GM12878 (cell line): ENCODE data around the gene PLXNA4. TPM values are rescaled to one million over a fixed set of nuclear protein-coding genes. Genes with fewer than 3 reads are reported as not detected.

Experiments
- ATAC-seq: fragments of 200-7000 bp; cut with Tn5 transposase; 3 replicates; pipeline ENCODE4 v1.9.1; 2020; ENCODE audit warnings: mild to moderate bottlenecking, moderate library complexity
- BruUV-seq: library from RNA; stranded (reverse); fragments of 400-500 nt; replicated peaks from 2 replicates; lab custom pipeline; 2021; lab: Mats Ljungman, UMichigan
- CTCF ChIA-PET: fragments of 300-600 bp; sonication (Branson Sonifier 250); formaldehyde crosslinking; extraction: SDS; loops from one replicate; lab custom pipeline; 2021; ENCODE audit warnings: inconsistent platforms; lab: Yijun Ruan, JAX
- POLR2A ChIA-PET: fragments of 350-600 bp; formaldehyde crosslinking; extraction: SDS; loops from one replicate; lab custom pipeline; 2021; ENCODE audit warnings: inconsistent platforms; lab: Charles Lee
- RAD21 ChIA-PET: fragments of 300-600 bp; sonication (Branson Sonifier 250); formaldehyde crosslinking; loops from one replicate; lab custom pipeline; 2023; ENCODE audit warnings: antibody characterized with exemption; ENCODE audit not compliant: unreplicated experiment; lab: Charles Lee
- SMC1A ChIA-PET: fragments of 300-600 bp; sonication (Branson Sonifier 250); formaldehyde crosslinking; loops from one replicate; lab custom pipeline; 2023; ENCODE audit not compliant: unreplicated experiment, uncharacterized antibody; lab: Charles Lee
- DNase-seq: peaks from one replicate; pipeline ENCODE4 v3.0.0-alpha.2; 2011; ENCODE audit warnings: low read depth, low spot score
- FAIRE-seq: peaks from 3 replicates; lab custom pipeline; 2011; peaks lifted over from hg19 to GRCh38; lab: Jason Lieb, UNC
- H2AFZ ChIP-seq: 2 replicates; pipeline ENCODE4 v1.6.0; 2011; ENCODE audit warnings: low read depth, low read length, control low read depth; ENCODE audit not compliant: control insufficient read depth
- H3K27ac ChIP-seq: 2 replicates; pipeline ENCODE4 v1.5.1; 2011; ENCODE audit warnings: control low read depth; ENCODE audit not compliant: control insufficient read depth, insufficient read depth
- H3K27me3 ChIP-seq, 2 experiments: replicated peaks in 1 of 2; 2 replicates each; pipeline versions ENCODE4 v1.6.0 to v1.6.1; 2011; ENCODE audit warnings: low read length in 1 of 2; ENCODE audit not compliant: control insufficient read depth in 2 of 2, insufficient read depth in 2 of 2
- H3K36me3 ChIP-seq, 2 experiments: 2 replicates each; pipeline ENCODE4 v1.5.1; 2011; ENCODE audit warnings: low read length in 1 of 2; ENCODE audit not compliant: control insufficient read depth in 2 of 2, insufficient read depth in 2 of 2
- H3K4me1 ChIP-seq: 2 replicates; pipeline ENCODE4 v1.6.1; 2011; ENCODE audit warnings: mild to moderate bottlenecking, low read length, moderate library complexity, mixed read lengths; ENCODE audit not compliant: control insufficient read depth, insufficient read depth
- H3K4me2 ChIP-seq: 2 replicates; pipeline ENCODE4 v1.6.0; 2011; ENCODE audit warnings: control low read depth; ENCODE audit not compliant: control insufficient read depth, insufficient read depth
- H3K4me3 ChIP-seq: fragments of 200-600 bp; sonication (generic); 2 replicates; pipeline ENCODE4 v1.5.1; 2016
- H3K79me2 ChIP-seq: 2 replicates; pipeline ENCODE4 v1.6.0; 2011; ENCODE audit warnings: low read length; ENCODE audit not compliant: control insufficient read depth, insufficient read depth
- H3K9ac ChIP-seq: 2 replicates; pipeline ENCODE4 v1.8.0; 2011; ENCODE audit warnings: low read length, control low read depth, mixed read lengths; ENCODE audit not compliant: control insufficient read depth, insufficient read depth
- H3K9me3 ChIP-seq: replicated peaks from 3 replicates; pipeline ENCODE4 v1.5.1; 2011; ENCODE audit warnings: mild to moderate bottlenecking, low read length; ENCODE audit not compliant: control insufficient read depth, insufficient read depth
- H4K20me1 ChIP-seq: 2 replicates; pipeline ENCODE4 v1.6.0; 2011; ENCODE audit not compliant: control insufficient read depth, insufficient read depth
- E4F1 ChIP-seq: fragments of 450-650 bp; IDR thresholded peaks from 2 replicates; pipeline ENCODE4 v1.6.1; 2018; ENCODE audit warnings: borderline replicate concordance, mild to moderate bottlenecking; ENCODE audit not compliant: partially characterized antibody
- FOXK2 ChIP-seq: fragments of 450-650 bp; IDR thresholded peaks from 2 replicates; pipeline ENCODE4 v1.6.1; 2017; ENCODE audit warnings: mild to moderate bottlenecking, moderate library complexity
- NFIC ChIP-seq: IDR thresholded peaks from 2 replicates; pipeline ENCODE4 v1.6.1; 2012; ENCODE audit warnings: low read depth, mild to moderate bottlenecking, inconsistent platforms, low read length, moderate library complexity
- RAD21 ChIP-seq: IDR thresholded peaks from 2 replicates; pipeline ENCODE4 v1.6.1; 2011; ENCODE audit warnings: mild to moderate bottlenecking, low read depth, low read length, moderate library complexity; ENCODE audit not compliant: insufficient read depth
- RAD51 ChIP-seq: fragments of 450-650 bp; IDR thresholded peaks from 2 replicates; pipeline ENCODE4 v1.6.1; 2016; ENCODE audit warnings: moderate library complexity, mild to moderate bottlenecking, inconsistent platforms
- SMAD1 ChIP-seq: fragments of 450-650 bp; IDR thresholded peaks from 2 replicates; pipeline ENCODE4 v1.6.1; 2018; ENCODE audit warnings: mild to moderate bottlenecking, low read depth; ENCODE audit not compliant: partially characterized antibody
- SMAD5 ChIP-seq: IDR thresholded peaks from 2 replicates; pipeline ENCODE4 v1.6.1; 2016; ENCODE audit warnings: antibody characterized with exemption, low read depth
- ZNF592 ChIP-seq: fragments of 450-650 bp; IDR thresholded peaks from 2 replicates; pipeline ENCODE4 v1.6.1; 2017; ENCODE audit warnings: mild to moderate bottlenecking, moderate library complexity
- WGBS: methylation state at CpG from one replicate; pipeline ENCODE4 v1.1.6; 2016; ENCODE audit warnings: low lambda C conversion rate; ENCODE audit not compliant: insufficient replicate concordance, insufficient coverage; ENCODE audit errors: missing lambda C conversion rate; 5-methylcytosine and 5-hydroxymethylcytosine counted together
- in situ Hi-C: fragments of 300-500 bp; cut with MboI; formaldehyde crosslinking; loops from 9 replicates; pipeline ENCODE4 v1.14.3; 2018; ENCODE audit warnings: mixed read lengths
- intact Hi-C: fragments of 100-400 bp; cut with micrococcal nuclease; formaldehyde crosslinking; loops from one replicate; pipeline ENCODE4 v1.14.2; 2022; ENCODE audit not compliant: unreplicated experiment
- polyA plus RNA-seq, 11 experiments: library from polyadenylated mRNA; depleted of rRNA in 4 of 11; unstranded in 6 of 11; stranded (reverse) in 5 of 11; fragments of >200 nt; fragmentation: Nextera tagmentation in 4 of 11; fragmentation: Illumina TruSeq in 1 of 11; extraction: Ambion mirVana in 4 of 11; extraction: Trizol in 1 of 11; gene quantifications; 1 replicate in 1 of 11; 2 replicates in 10 of 11; pipeline versions ENCODE4 v1.2.1 to v1.2.3, GENCODE V29; 2011 to 2016; ENCODE audit warnings: inconsistent platforms in 2 of 11, missing spikeins in 2 of 11, low read depth in 1 of 11
- total RNA-seq, 4 experiments: library from RNA; depleted of rRNA in 3 of 4; stranded (reverse); fragments of >200 nt in 3 of 4; fragmentation: Illumina TruSeq in 1 of 4; extraction: Trizol in 1 of 4; gene quantifications; 2 replicates each; pipeline versions ENCODE4 v1.2.1 to v1.2.3, GENCODE V29; 2013 to 2021

Gene PLXNA4
- total and polyA plus RNA-seq, 10 of the 15 experiments (the other 5 are each of a cell fraction or from before 2014, with no cell fraction given): 0.03 TPM; not detected in 9

- in situ Hi-C loops: no loop called here
- H3K27ac ChIP-seq: no peak overlapping the region
- no peak for DNase-seq
- no peaks in the 10 kb centered on the region for H3K36me3 ChIP-seq
- no peak overlapping the region for H2AFZ ChIP-seq
- no peaks in the 10 kb centered on the region for H3K79me2 ChIP-seq
- intact Hi-C loops: no loop called here
- ChIA-PET SMC1A (no interaction called here), POLR2A (no interaction called here), CTCF (no interaction called here), RAD21 (no interaction called here)
- no peaks in the 10 kb centered on the region for H3K9me3 ChIP-seq
- 14% methylated on average over 9 of the region's 9 CpGs for WGBS
- FAIRE-seq: no peak
- no peak for TF ChIP-seq FOXK2
- TF ChIP-seq SMAD1: no peak
- no peak for TF ChIP-seq RAD21
- no peak overlapping the region for H3K4me2 ChIP-seq
- ATAC-seq: no peak
- no peaks in the 10 kb centered on the region for H4K20me1 ChIP-seq
- no peaks in the 10 kb centered on the region for H3K4me1 ChIP-seq
- BruUV-seq: no TSS peak
- H3K9ac ChIP-seq: no peak overlapping the region
- no peak overlapping the region for H3K4me3 ChIP-seq
- H3K27me3 ChIP-seq: peaks cover 0 to 3% of the 10 kb centered on the region in 2 experiments; a peak in 2 of 4 replicates
These were observed 194.4 kb downstream of the PLXNA4 start for GRCh38 chr7:132381742-132382472.

GRCh38 chr7:132380059-132380458 is 196.2 kb downstream of the PLXNA4 start:
- Histone ChIP-seq H3K9ac (no peak overlapping the region), H3K4me3 (no peak overlapping the region), H3K27ac (no peak overlapping the region), H3K4me1 (no peaks in the 10 kb centered on the region), H3K79me2 (no peaks in the 10 kb centered on the region), H3K4me2 (no peak overlapping the region), H4K20me1 (no peaks in the 10 kb centered on the region), H3K9me3 (no peaks in the 10 kb centered on the region), H2AFZ (no peak overlapping the region), H3K36me3 (no peaks in the 10 kb centered on the region), H3K27me3 (peaks cover 0 to 2% of the 10 kb centered on the region in 2 experiments; a peak in 2 of 4 replicates)
- no peak for DNase-seq
- POLR2A ChIA-PET: no interaction called here
- ATAC-seq: no peak
- in situ Hi-C loops (no loop called here), intact Hi-C loops (no loop called here)
- no TSS peak for BruUV-seq
- RAD21 ChIA-PET: no interaction called here
- SMC1A ChIA-PET: no interaction called here
- FAIRE-seq: no peak
- WGBS: 18% methylated on average over 3 of the region's 3 CpGs
- CTCF ChIA-PET: no interaction called here
- TF ChIP-seq SMAD5 (no peak), ZNF592 (no peak), E4F1 (no peak), RAD51 (no peak), NFIC (no peak)
